GM12875 (cell line): ENCODE data around the gene HOXA9.

Source experiments
- H3K4me3 ChIP-seq: one replicate; pipeline ENCODE4 v1.5.1; 2011; ENCODE audit warnings: low read depth, low read length, control low read depth
- CTCF ChIP-seq: IDR thresholded peaks from 2 replicates; pipeline ENCODE4 v1.5.1; 2011; ENCODE audit warnings: low read depth, mild to moderate bottlenecking, control low read depth, inconsistent platforms, low read length, moderate library complexity, borderline replicate concordance; ENCODE audit not compliant: insufficient read depth

HOXA9 gene

DNA sequence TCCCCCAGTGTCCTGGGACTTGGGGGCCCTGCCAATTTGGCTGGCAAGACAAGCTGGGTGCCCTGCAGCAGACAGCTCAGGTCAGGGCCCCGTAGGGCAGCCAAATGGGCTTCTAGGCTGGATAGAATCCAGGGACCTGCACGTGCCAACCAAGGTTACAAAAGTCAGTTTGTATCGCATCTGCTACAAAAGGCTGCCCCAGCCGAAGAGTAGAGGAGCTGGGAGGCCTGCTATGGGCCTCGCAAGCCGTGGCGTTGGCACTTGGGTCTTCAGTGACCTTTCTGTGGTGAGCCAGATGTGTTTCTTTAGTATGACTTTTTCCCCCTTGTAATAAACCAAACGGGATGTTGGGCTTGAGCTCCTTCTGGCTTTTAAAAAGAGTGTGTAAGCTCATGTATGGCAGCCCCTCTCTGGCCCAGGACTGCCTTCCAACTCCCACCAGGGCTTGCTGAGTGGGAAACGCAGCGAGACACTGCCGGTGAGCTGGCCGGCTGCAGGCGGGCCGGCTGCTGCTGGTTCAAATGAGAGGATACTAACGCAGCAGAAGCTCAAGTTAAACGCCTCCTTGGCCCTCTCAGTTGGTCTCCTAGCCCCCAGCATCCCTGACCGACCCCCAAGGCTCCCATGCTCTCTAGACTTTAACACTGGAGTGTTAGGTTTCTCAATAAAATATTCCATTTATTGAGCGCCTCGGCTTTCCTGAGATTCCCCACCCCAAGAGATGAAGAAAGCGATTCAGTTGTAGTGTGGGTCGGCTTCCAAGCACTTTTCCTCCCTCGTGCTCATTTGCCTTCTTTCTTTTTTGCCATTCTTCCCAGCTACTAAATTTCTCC is 11.8 kb upstream of the HOXA9 start:
- no peak for TF ChIP-seq CTCF

DNA sequence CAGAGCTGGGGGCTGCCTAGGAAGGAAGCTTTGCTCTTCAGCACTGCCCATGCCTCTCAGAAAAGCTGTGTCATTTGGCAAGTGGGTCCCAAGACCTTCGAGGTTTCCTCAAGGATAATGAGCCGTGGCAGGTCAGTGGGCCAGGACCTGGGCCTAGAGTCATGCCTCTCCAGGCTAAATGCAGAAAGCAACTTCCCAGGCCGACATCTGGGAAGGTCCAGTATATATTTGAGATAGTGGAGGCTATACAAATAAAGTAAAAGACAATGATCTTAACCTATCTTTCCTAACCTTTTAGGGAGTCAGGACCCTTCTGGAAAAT is 11.1 kb upstream of the HOXA9 start:
- H3K4me3 ChIP-seq = no peak overlapping the region
- TF ChIP-seq CTCF = no peak

More for the DNA sequence above, 11.8 kb upstream of the HOXA9 start:
- H3K4me3 ChIP-seq = no peak overlapping the region

DNA sequence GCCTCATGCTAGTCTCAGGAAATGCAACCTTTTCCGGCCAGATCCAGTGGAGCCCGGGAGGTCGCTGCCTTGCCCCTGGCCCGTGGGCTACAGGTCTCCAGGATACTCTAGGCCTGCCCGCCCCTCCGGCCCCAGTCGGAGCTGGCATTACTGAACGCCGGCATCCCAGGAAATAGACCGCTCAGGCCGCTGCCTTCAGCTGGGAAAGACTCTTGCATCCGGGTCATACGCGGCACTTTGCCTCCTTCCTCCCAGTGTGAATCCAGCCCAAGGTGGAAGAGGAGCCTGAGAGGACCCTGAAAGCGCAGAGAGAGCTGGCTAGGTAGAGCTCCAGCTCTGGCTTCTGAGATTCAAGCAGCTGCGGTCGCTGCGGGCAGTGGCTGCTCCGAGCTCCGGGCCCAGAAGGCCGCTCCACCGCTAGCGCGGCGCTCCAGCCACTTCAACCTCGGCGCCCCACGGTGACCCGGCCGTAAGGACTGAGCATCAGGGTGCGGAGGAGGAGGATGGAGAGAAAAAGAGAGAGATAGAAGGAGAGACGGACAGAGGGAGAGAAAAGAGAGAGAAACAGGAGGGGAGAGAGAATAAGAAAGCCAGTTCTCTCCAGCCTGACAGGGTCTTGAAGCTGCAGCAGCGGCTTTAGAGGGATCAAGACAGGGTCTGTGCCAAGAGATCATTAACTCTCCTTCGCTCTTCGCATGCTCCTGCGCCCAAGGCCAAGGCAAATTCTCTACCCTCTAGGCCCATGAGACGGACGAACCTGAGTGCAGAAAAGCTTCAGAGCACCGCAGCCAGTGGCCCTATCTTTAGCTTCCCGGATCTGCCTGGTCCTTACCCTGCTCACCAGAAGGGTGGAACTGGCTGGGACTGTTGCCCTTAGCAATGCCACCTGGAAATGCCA is 10.5 kb upstream of the HOXA9 start:
- H3K4me3 ChIP-seq = no peak overlapping the region
- TF ChIP-seq CTCF = no peak

DNA sequence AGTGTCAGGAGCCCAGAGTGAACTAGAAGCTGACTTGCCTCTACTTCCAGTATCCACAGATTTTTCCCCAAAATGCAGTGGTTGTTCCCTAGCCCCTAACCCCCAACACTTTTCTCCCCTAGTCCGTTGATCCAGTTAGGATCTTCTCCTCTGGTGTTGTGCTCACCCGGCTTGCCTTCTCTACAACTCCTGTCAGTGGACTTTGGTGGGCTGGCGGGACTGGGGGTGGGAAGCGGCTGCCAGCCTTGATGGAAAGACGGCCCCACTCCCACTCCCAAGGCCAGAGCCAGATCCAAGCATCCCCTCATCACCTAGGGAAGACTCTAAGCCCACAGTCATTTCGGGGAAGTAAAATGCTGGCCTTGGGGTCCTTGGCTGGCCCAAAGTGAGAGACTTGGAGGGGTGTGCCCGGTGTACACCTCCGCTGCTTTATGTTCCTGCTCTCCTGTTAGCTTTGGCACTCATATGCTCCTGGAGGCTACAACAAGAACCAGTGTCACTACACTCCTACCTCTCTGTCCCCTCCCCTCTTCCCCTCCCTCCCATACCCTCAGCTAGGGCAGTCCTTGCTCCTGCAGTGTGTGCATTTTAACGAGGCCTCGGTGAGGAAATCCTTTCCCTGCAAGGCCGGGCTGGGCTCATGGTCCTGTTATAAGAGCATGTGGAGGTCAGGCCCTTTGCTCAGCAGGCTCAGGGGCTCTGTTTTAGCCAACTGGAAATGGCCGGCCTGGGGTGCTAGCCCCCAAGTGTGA is 9.7 kb upstream of the HOXA9 start:
- no peak for TF ChIP-seq CTCF
- no peak overlapping the region for H3K4me3 ChIP-seq

GRCh38 chr7:27173956-27174873 is 8.9 kb upstream of the HOXA9 start, which contains the start of gene HOXA10:
Gene HOXA10, minus strand, starts transcription at chr7:27174320. Its CDS starts 14 bp downstream, at chr7:27174306.
- no peak within 1 kb of the TSS for H3K4me3 ChIP-seq
- no peak for TF ChIP-seq CTCF

- H3K4me3 ChIP-seq = no peak overlapping the region
- no peak for TF ChIP-seq CTCF
Observed at GRCh38 chr7:27173511-27173955, 8.2 kb upstream of the HOXA9 start.
